ENCODE results near the gene MLYCD. TPM values are rescaled to one million over a fixed set of nuclear protein-coding genes. Genes with fewer than 3 reads are reported as not detected.

The MLYCD gene
- total and polyA plus RNA-seq, 2 donors from 2014 or later = 8.8 to 9.1 TPM

- FAIRE-seq = no peak
- H3K4me3 ChIP-seq (ENCODE audit: low read length in 3 of 3) = no peak overlapping the region
- no peaks in the 10 kb centered on the region for H3K4me1 ChIP-seq (ENCODE audit: control insufficient read depth in 2 of 3, insufficient read depth in 2 of 3, low read depth in 1 of 3, low read length in 3 of 3)
- H3K36me3 ChIP-seq (ENCODE audit: control insufficient read depth in 2 of 3, insufficient read depth in 3 of 3, low read length in 3 of 3) = no peaks in the 10 kb centered on the region
- TF ChIP-seq CTCF (IDR thresholded peaks at IDR 0.05; ENCODE audit: borderline replicate concordance, extremely low read depth, insufficient read depth) = no peak
- no peak overlapping the region for H3K27ac ChIP-seq (ENCODE audit: low read depth in 2 of 2, low read length in 2 of 2)
- H3K9ac ChIP-seq (ENCODE audit: low read length in 3 of 3) = no peak overlapping the region
- peak in 1 of 5 donors; percentile 12 for DNase-seq
- intact Hi-C loops (cut with DNase I) = no loop called here
- H3K9me3 ChIP-seq (ENCODE audit: control insufficient read depth in 2 of 3, insufficient read depth in 1 of 3, low read length in 3 of 3) = no peaks in the 10 kb centered on the region
- H3K27me3 ChIP-seq (ENCODE audit: control insufficient read depth, insufficient read depth, low read length) = no peaks in the 10 kb centered on the region
These were observed 10.3 kb upstream of the MLYCD start for GRCh38 chr16:83888672-83889044.

GRCh38 chr16:83890359-83890758, 8.6 kb upstream of the MLYCD start:
- FAIRE-seq (no peak), DNase-seq (no peak)
- Histone ChIP-seq H3K4me1 (ENCODE audit: control insufficient read depth in 2 of 3, insufficient read depth in 2 of 3, low read depth in 1 of 3, low read length in 3 of 3) (no peaks in the 10 kb centered on the region), H3K9ac (ENCODE audit: low read length in 3 of 3) (no peak overlapping the region), H3K27ac (ENCODE audit: low read depth in 2 of 2, low read length in 2 of 2) (no peak overlapping the region), H3K27me3 (ENCODE audit: control insufficient read depth, insufficient read depth, low read length) (no peaks in the 10 kb centered on the region), H3K36me3 (ENCODE audit: control insufficient read depth in 2 of 3, insufficient read depth in 3 of 3, low read length in 3 of 3) (no peaks in the 10 kb centered on the region), H3K9me3 (ENCODE audit: control insufficient read depth in 2 of 3, insufficient read depth in 1 of 3, low read length in 3 of 3) (no peaks in the 10 kb centered on the region), H3K4me3 (ENCODE audit: low read length in 3 of 3) (no peak overlapping the region)
- intact Hi-C loops (cut with DNase I) = no loop called here
- no peak for TF ChIP-seq CTCF (IDR thresholded peaks at IDR 0.05; ENCODE audit: borderline replicate concordance, extremely low read depth, insufficient read depth)

- Histone ChIP-seq H3K27ac (ENCODE audit: low read depth in 2 of 2, low read length in 2 of 2) (no peak overlapping the region), H3K9ac (ENCODE audit: low read length in 3 of 3) (no peak overlapping the region), H3K4me1 (ENCODE audit: control insufficient read depth in 2 of 3, insufficient read depth in 2 of 3, low read depth in 1 of 3, low read length in 3 of 3) (no peaks in the 10 kb centered on the region), H3K9me3 (ENCODE audit: control insufficient read depth in 2 of 3, insufficient read depth in 1 of 3, low read length in 3 of 3) (no peaks in the 10 kb centered on the region), H3K27me3 (ENCODE audit: control insufficient read depth, insufficient read depth, low read length) (no peaks in the 10 kb centered on the region), H3K4me3 (ENCODE audit: low read length in 3 of 3) (no peak overlapping the region), H3K36me3 (ENCODE audit: control insufficient read depth in 2 of 3, insufficient read depth in 3 of 3, low read length in 3 of 3) (no peaks in the 10 kb centered on the region)
- TF ChIP-seq CTCF (IDR thresholded peaks at IDR 0.05; ENCODE audit: borderline replicate concordance, extremely low read depth, insufficient read depth) = no peak
- intact Hi-C loops (cut with DNase I) = no loop called here
- FAIRE-seq (no peak), DNase-seq (no peak)
These were observed 7.2 kb upstream of the MLYCD start for GRCh38 chr16:83891742-83892141.

DNA sequence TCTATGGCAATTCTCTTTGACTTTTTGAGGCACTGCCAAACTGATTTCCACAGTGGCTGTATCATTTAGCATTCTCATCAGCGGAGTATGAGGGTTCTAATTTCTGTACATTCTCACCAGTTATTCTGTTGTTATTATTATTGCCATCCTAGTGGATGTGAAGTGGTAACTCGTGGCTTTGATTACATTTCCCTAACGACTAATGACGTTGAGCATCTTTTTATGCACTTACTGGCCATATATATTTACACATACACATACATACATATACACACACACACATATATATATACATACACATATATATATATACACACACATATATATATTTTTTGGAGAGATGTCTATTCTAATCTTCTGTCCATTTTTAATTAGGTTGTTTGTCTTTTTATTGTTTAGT, 3.7 kb upstream of the MLYCD start:
- H3K4me1 ChIP-seq (ENCODE audit: control insufficient read depth in 2 of 3, insufficient read depth in 2 of 3, low read depth in 1 of 3, low read length in 3 of 3) = peaks cover 0 to 9% (median 5%) of the 10 kb centered on the region in 3 donors
- TF ChIP-seq CTCF (IDR thresholded peaks at IDR 0.05; ENCODE audit: borderline replicate concordance, extremely low read depth, insufficient read depth) = no peak
- intact Hi-C loops (cut with DNase I) = no loop called here
- DNase-seq (no peak), FAIRE-seq (no peak)
- H3K36me3 ChIP-seq (ENCODE audit: control insufficient read depth in 2 of 3, insufficient read depth in 3 of 3, low read length in 3 of 3) = no peaks in the 10 kb centered on the region
- no peak overlapping the region for H3K9ac ChIP-seq (ENCODE audit: low read length in 3 of 3)
- no peaks in the 10 kb centered on the region for H3K27me3 ChIP-seq (ENCODE audit: control insufficient read depth, insufficient read depth, low read length)
- H3K9me3 ChIP-seq (ENCODE audit: control insufficient read depth in 2 of 3, insufficient read depth in 1 of 3, low read length in 3 of 3) = no peaks in the 10 kb centered on the region
- no peak overlapping the region for H3K4me3 ChIP-seq (ENCODE audit: low read length in 3 of 3)
- H3K27ac ChIP-seq (ENCODE audit: low read depth in 2 of 2, low read length in 2 of 2) = no peak overlapping the region

Measured in kidney (tissue), 14 donors.